K562 (cell line): ENCODE measurements around the gene CD19. TPM values are rescaled to one million over a fixed set of nuclear protein-coding genes. Genes with fewer than 3 reads are reported as not detected.

Experiments used
- ATF7 ChIP-seq: fragments of 450-650 bp; IDR thresholded peaks from 2 replicates; pipeline ENCODE4 v1.7.1; 2014; ENCODE audit warnings: mild to moderate bottlenecking, moderate library complexity
- ETV5 ChIP-seq: sonication (generic); formaldehyde crosslinking; IDR thresholded peaks from 2 replicates; pipeline ENCODE4 v1.4.0; 2020; ENCODE audit warnings: low read depth, mild to moderate bottlenecking, missing genetic modification reagents
- ILK ChIP-seq: fragments of 450-650 bp; IDR thresholded peaks from 2 replicates; pipeline ENCODE4 v1.6.1; 2016; ENCODE audit warnings: missing genetic modification characterization, low read depth, mild to moderate bottlenecking, missing compliant biosample characterization, moderate library complexity, borderline replicate concordance
- MXI1 ChIP-seq: IDR thresholded peaks from 2 replicates; pipeline ENCODE4 v1.6.1; 2011; ENCODE audit warnings: low read depth, mild to moderate bottlenecking, improper control_type of control experiment, low read length
- NR2C2 ChIP-seq, 2 experiments: fragments of 200-800 bp in 1 of 2; sonication (Bioruptor generic) in 1 of 2; sonication (generic) in 1 of 2; formaldehyde crosslinking in 1 of 2; IDR thresholded peaks; 2 replicates each; pipeline versions ENCODE4 v1.6.1 to v1.8.0; 2016 to 2022; ENCODE audit warnings: mild to moderate bottlenecking in 1 of 2, missing compliant biosample characterization in 1 of 2, missing genetic modification characterization in 1 of 2, missing genetic modification reagents in 1 of 2
- RCOR1 ChIP-seq, 2 experiments: IDR thresholded peaks; 2 replicates each; pipeline ENCODE4 v1.6.1; 2012; ENCODE audit warnings: low read depth in 2 of 2, low read length in 2 of 2, borderline replicate concordance in 1 of 2, improper control_type of control experiment in 1 of 2
- ZC3H4 ChIP-seq: sonication (generic); formaldehyde crosslinking; IDR thresholded peaks from 2 replicates; pipeline ENCODE4 v1.9.0; 2021; ENCODE audit warnings: missing genetic modification reagents, borderline replicate concordance
- ZNF41 ChIP-seq: fragments of 250-450 bp; sonication (Bioruptor Pico); conservative IDR thresholded peaks from 2 replicates; pipeline ENCODE4 v1.4.0; 2020; ENCODE audit warnings: mild to moderate bottlenecking
- ZNF561 ChIP-seq: fragments of 450-650 bp; formaldehyde crosslinking; conservative IDR thresholded peaks from 2 replicates; pipeline ENCODE4 v1.4.0; 2020; ENCODE audit warnings: mild to moderate bottlenecking, moderate library complexity
- ZNF57 ChIP-seq: fragments of 450-650 bp; formaldehyde crosslinking; IDR thresholded peaks from 2 replicates; pipeline ENCODE4 v1.4.0; 2020; ENCODE audit warnings: mild to moderate bottlenecking, moderate library complexity
- ZNF644 ChIP-seq: fragments of 200-800 bp; sonication (Bioruptor generic); IDR thresholded peaks from 2 replicates; pipeline ENCODE4 v1.6.1; 2016; ENCODE audit warnings: low read depth, missing genetic modification characterization, missing compliant biosample characterization
- polyA plus RNA-seq, 8 experiments: library from polyadenylated mRNA; depleted of rRNA in 4 of 8; stranded (reverse) in 5 of 8; unstranded in 3 of 8; fragments of >200 nt; fragmentation: Nextera tagmentation in 2 of 8; fragmentation: Illumina TruSeq in 1 of 8; extraction: Ambion mirVana in 2 of 8; extraction: Trizol in 1 of 8; gene quantifications; 2 replicates each; pipeline versions ENCODE4 v1.2.1 to v1.2.3, GENCODE V29; 2011 to 2014; ENCODE audit warnings: inconsistent platforms in 1 of 8, missing spikeins in 1 of 8
- total RNA-seq, 7 experiments: library from RNA; depleted of rRNA in 6 of 7; stranded (reverse); fragments of >200 nt in 6 of 7; fragmentation: Illumina TruSeq in 2 of 7; extraction: Trizol in 2 of 7; gene quantifications; 2 replicates each; pipeline versions ENCODE4 v1.2.1 to v1.2.3, GENCODE V29; 2011 to 2021; ENCODE audit warnings: low replicate concordance in 1 of 7
- TF ChIP-seq, protein P1 (sequence below): fragments of 450-650 bp; formaldehyde crosslinking; conservative IDR thresholded peaks from 2 replicates; pipeline ENCODE4 v1.4.0; 2022; ENCODE audit warnings: mild to moderate bottlenecking, missing genetic modification characterization
- TF ChIP-seq, protein P2 (sequence below), 2 experiments: fragments of 250-450 bp in 1 of 2; fragments of 450-650 bp in 1 of 2; sonication (Bioruptor Pico) in 1 of 2; IDR thresholded peaks; 2 replicates each; pipeline versions ENCODE4 v1.6.1 to v1.8.0; 2016 to 2021; ENCODE audit warnings: mild to moderate bottlenecking in 2 of 2, moderate library complexity in 2 of 2, missing compliant biosample characterization in 1 of 2, missing genetic modification characterization in 1 of 2
- TF ChIP-seq, protein P3 (sequence below), 2 experiments: fragments of 150-350 bp in 1 of 2; IDR thresholded peaks; 2 replicates each; pipeline ENCODE4 v1.6.1; 2012 to 2016; ENCODE audit warnings: low read depth in 2 of 2, low read length in 2 of 2, mild to moderate bottlenecking in 1 of 2, moderate library complexity in 1 of 2
- TF ChIP-seq, protein P4 (sequence below), 2 experiments: fragments of 450-650 bp; IDR thresholded peaks; 2 replicates each; pipeline ENCODE4 v1.6.1; 2018; ENCODE audit warnings: mild to moderate bottlenecking in 2 of 2, low read depth in 1 of 2; ENCODE audit not compliant: partially characterized antibody in 2 of 2
- TF ChIP-seq, protein P5 (sequence below): fragments of 450-650 bp; formaldehyde crosslinking; IDR thresholded peaks from 2 replicates; pipeline ENCODE4 v1.4.0; 2022; ENCODE audit warnings: mild to moderate bottlenecking, moderate library complexity

Gene CD19
- total and polyA plus RNA-seq, 9 of the 15 experiments (the other 6 are each of a cell fraction or from before 2014, with no cell fraction given) = 0.27 to 3.7 (median 2.0) TPM; not detected in 1

- TF ChIP-seq, protein P1, sequence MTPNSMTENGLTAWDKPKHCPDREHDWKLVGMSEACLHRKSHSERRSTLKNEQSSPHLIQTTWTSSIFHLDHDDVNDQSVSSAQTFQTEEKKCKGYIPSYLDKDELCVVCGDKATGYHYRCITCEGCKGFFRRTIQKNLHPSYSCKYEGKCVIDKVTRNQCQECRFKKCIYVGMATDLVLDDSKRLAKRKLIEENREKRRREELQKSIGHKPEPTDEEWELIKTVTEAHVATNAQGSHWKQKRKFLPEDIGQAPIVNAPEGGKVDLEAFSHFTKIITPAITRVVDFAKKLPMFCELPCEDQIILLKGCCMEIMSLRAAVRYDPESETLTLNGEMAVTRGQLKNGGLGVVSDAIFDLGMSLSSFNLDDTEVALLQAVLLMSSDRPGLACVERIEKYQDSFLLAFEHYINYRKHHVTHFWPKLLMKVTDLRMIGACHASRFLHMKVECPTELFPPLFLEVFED = no peak
- no peak for TF ChIP-seq ATF7
- TF ChIP-seq, protein P2, sequence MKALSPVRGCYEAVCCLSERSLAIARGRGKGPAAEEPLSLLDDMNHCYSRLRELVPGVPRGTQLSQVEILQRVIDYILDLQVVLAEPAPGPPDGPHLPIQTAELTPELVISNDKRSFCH (CRISPR knock-in tag; IDR thresholded peaks at IDR 0.05) = no peak
- TF ChIP-seq, protein P2 (tag; IDR thresholded peaks at IDR 0.05) = no peak
- TF ChIP-seq ILK = no peak
- no peak for TF ChIP-seq NR2C2 (CRISPR knock-in tag; IDR thresholded peaks at IDR 0.05)
- no peak for TF ChIP-seq NR2C2 (tag; IDR thresholded peaks at IDR 0.05)
- peak in 1 of 2 experiments; percentile 58; a peak in 2 of 4 replicates for TF ChIP-seq RCOR1 (IDR thresholded peaks at IDR 0.05; ENCODE audit: borderline replicate concordance in 1 of 2, low read depth in 2 of 2, low read length in 2 of 2)
- no peak for TF ChIP-seq ZNF644 (tag)
- TF ChIP-seq, protein P3, sequence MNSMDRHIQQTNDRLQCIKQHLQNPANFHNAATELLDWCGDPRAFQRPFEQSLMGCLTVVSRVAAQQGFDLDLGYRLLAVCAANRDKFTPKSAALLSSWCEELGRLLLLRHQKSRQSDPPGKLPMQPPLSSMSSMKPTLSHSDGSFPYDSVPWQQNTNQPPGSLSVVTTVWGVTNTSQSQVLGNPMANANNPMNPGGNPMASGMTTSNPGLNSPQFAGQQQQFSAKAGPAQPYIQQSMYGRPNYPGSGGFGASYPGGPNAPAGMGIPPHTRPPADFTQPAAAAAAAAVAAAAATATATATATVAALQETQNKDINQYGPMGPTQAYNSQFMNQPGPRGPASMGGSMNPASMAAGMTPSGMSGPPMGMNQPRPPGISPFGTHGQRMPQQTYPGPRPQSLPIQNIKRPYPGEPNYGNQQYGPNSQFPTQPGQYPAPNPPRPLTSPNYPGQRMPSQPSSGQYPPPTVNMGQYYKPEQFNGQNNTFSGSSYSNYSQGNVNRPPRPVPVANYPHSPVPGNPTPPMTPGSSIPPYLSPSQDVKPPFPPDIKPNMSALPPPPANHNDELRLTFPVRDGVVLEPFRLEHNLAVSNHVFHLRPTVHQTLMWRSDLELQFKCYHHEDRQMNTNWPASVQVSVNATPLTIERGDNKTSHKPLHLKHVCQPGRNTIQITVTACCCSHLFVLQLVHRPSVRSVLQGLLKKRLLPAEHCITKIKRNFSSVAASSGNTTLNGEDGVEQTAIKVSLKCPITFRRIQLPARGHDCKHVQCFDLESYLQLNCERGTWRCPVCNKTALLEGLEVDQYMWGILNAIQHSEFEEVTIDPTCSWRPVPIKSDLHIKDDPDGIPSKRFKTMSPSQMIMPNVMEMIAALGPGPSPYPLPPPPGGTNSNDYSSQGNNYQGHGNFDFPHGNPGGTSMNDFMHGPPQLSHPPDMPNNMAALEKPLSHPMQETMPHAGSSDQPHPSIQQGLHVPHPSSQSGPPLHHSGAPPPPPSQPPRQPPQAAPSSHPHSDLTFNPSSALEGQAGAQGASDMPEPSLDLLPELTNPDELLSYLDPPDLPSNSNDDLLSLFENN (IDR thresholded peaks at IDR 0.05; ENCODE audit: low read depth in 2 of 2, low read length in 2 of 2) = no peak
- no peak for TF ChIP-seq ZC3H4 (CRISPR knock-in tag)
- no peak for TF ChIP-seq ETV5
- TF ChIP-seq, protein P4, sequence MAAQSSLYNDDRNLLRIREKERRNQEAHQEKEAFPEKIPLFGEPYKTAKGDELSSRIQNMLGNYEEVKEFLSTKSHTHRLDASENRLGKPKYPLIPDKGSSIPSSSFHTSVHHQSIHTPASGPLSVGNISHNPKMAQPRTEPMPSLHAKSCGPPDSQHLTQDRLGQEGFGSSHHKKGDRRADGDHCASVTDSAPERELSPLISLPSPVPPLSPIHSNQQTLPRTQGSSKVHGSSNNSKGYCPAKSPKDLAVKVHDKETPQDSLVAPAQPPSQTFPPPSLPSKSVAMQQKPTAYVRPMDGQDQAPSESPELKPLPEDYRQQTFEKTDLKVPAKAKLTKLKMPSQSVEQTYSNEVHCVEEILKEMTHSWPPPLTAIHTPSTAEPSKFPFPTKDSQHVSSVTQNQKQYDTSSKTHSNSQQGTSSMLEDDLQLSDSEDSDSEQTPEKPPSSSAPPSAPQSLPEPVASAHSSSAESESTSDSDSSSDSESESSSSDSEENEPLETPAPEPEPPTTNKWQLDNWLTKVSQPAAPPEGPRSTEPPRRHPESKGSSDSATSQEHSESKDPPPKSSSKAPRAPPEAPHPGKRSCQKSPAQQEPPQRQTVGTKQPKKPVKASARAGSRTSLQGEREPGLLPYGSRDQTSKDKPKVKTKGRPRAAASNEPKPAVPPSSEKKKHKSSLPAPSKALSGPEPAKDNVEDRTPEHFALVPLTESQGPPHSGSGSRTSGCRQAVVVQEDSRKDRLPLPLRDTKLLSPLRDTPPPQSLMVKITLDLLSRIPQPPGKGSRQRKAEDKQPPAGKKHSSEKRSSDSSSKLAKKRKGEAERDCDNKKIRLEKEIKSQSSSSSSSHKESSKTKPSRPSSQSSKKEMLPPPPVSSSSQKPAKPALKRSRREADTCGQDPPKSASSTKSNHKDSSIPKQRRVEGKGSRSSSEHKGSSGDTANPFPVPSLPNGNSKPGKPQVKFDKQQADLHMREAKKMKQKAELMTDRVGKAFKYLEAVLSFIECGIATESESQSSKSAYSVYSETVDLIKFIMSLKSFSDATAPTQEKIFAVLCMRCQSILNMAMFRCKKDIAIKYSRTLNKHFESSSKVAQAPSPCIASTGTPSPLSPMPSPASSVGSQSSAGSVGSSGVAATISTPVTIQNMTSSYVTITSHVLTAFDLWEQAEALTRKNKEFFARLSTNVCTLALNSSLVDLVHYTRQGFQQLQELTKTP (IDR thresholded peaks at IDR 0.05; ENCODE audit: low read depth in 1 of 2, partially characterized antibody in 2 of 2) = no peak
- no peak for TF ChIP-seq MXI1
- TF ChIP-seq ZNF41 (CRISPR knock-in tag) = no peak
- no peak for TF ChIP-seq ZNF561 (CRISPR knock-in tag)
- TF ChIP-seq, protein P5, sequence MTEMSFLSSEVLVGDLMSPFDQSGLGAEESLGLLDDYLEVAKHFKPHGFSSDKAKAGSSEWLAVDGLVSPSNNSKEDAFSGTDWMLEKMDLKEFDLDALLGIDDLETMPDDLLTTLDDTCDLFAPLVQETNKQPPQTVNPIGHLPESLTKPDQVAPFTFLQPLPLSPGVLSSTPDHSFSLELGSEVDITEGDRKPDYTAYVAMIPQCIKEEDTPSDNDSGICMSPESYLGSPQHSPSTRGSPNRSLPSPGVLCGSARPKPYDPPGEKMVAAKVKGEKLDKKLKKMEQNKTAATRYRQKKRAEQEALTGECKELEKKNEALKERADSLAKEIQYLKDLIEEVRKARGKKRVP = no peak
- no peak for TF ChIP-seq ZNF57 (CRISPR knock-in tag)
These were observed 50.6 kb downstream of the CD19 start (continued) for GRCh38 chr16:28982418-28982817.
